ENCODE measurements around the gene LHX6. TPM values are rescaled to one million over a fixed set of nuclear protein-coding genes. Genes with fewer than 3 reads are reported as not detected.

The LHX6 gene
- polyA plus RNA-seq, 4 donors, result 3.8 to 5.0 (median 3.9) TPM

DNA sequence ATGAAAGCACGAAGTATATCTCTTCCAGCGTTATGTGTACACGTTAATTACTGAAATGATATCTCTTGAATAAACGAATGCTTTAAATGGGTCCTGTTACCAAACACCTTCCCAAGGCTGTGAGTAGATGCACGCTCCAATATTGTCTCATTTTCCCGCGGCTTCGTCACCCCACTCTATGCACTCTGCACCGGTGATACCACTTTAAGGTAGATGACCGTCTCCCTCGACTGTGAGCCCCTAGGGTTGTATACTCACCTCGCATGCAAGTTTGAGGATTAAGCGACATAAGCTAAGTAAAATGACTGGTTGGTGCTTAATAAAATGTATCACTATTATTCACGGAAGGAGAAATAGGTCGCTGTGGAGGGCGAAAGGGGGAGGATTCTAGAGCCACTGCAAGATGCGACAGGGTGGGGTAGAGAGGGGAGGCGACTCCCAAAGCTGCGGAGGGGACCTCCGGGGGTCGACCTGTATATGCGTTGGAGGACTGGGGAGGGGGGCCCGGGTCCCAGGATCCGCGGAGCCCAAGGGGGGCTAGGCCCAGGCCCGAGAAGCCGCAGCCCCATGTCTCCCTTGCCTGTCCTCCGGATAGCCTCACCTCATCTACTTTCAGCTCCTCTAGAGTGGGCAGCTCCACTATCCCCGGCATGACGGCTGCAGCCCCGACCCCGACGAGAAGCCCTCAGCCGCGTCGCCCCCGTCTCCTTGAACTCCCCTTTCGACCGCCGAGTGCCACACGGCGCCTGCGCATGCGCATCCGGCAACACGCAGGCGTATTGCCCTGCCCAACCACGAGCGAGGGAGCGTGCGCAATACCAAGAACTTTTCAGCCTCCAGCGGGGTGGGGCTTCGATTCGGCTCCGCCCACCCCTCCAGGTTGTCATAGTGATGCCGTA is 69.5 kb downstream of the LHX6 start, which contains the start of the genes MORN5 and NDUFA8:
MORN5 (plus strand) TSS at position 883 of the 899 bp plus-strand sequence. CDS start 65 bp downstream, outside the sequence.
NDUFA8 (minus strand) TSS at position 754 of the 899 bp plus-strand sequence; CDS start at position 652, 102 bp downstream.
- DNase-seq (ENCODE audit: low read depth in 4 of 4, low spot score in 3 of 4), result peak; percentile 94 to 99 (median 95)

DNA sequence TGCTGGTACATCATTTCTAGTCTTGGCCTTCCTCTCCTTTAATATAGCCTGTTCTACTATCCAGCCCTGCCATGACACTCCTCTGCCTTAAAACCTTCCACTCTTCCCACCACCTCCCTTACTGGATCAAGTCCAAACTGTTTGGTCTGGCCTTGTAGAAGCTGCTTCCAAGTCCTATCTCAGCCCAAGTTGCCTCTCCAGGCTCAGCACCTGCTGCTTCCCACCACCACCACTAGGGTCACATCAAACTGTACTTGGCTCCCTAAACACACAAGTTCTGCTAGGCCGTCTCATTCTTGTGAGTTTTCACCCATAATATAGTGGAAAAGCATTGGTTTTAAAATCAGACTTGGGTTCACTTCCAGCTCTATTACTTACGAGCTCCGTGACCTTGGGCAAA is 70.6 kb downstream of the LHX6 start:
- no peak for DNase-seq (ENCODE audit: low read depth in 4 of 4, low spot score in 3 of 4)

DNA sequence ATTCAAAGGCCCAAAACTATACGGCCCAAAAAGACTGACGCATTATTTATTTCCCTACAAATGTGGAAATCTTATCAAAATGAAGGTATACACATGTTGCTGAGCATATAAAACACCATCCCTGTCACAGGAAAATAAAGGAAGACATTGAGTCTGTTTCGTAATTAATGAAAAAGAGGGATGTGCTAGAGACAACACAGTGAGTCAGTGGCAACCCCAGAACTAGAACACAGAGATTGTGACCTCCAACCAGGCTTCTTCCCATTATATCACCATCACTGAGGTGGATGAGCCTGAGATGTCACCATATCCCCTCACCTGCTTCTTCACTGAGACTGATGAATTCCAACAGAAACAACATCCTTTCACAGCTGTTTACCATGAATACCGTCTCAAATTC is 73.0 kb downstream of the LHX6 start:
- DNase-seq (ENCODE audit: low read depth in 4 of 4, low spot score in 3 of 4), result no peak

Other genes starting within 250 kb of the LHX6 start
- gene TTLL11, start 135.6 kb downstream of the LHX6 start, polyA plus RNA-seq (ENCODE audit: insufficient read length in 4 of 4), result 1 to 10 TPM; 5.9 to 9.1 (median 8.6) TPM
- 10 to 100 TPM; 73.9 to 94.6 (median 78.1) TPM for gene NDUFA8, start 69.2 kb downstream of the LHX6 start, polyA plus RNA-seq (ENCODE audit: insufficient read length in 4 of 4)
- gene MORN5, start 69.0 kb downstream of the LHX6 start, polyA plus RNA-seq (ENCODE audit: insufficient read length in 4 of 4), result 1 to 10 TPM; 2.2 to 3.0 (median 2.6) TPM
- 10 to 100 TPM; 33.9 to 41.9 (median 38.9) TPM for gene RBM18, start 35.9 kb upstream of the LHX6 start, polyA plus RNA-seq (ENCODE audit: insufficient read length in 4 of 4)
- 10 to 100 TPM; 39.4 to 47.1 (median 44.9) TPM for gene MRRF, start 35.9 kb upstream of the LHX6 start, polyA plus RNA-seq (ENCODE audit: insufficient read length in 4 of 4)
- gene PTGS1, start 142.1 kb upstream of the LHX6 start, polyA plus RNA-seq (ENCODE audit: insufficient read length in 4 of 4), result 1 to 10 TPM; 5.6 to 8.6 (median 5.6) TPM
- gene OR1J1, start 249.0 kb upstream of the LHX6 start, polyA plus RNA-seq (ENCODE audit: insufficient read length in 4 of 4), result not detected